Measurements from ENCODE around the gene PRTFDC1. TPM values are rescaled to one million over a fixed set of nuclear protein-coding genes. Genes with fewer than 3 reads are reported as not detected.

The PRTFDC1 gene
- total and polyA plus RNA-seq, 2 of the 8 experiments (the other 6 are each of a cell fraction or from before 2014, with no cell fraction given), result 5.9 to 6.6 TPM

GRCh38 chr10:24981161-24981710 is 28.8 kb upstream of the PRTFDC1 start:
- H3K36me3 ChIP-seq (ENCODE audit: control insufficient read depth in 2 of 4, insufficient read depth in 4 of 4, low read length in 3 of 4), result no peaks in the 10 kb centered on the region
- no peak overlapping the region for H4K8ac ChIP-seq (ENCODE audit: extremely low read depth, insufficient read depth, low read length)
- H3K4me2 ChIP-seq (ENCODE audit: insufficient read depth in 1 of 2, low read depth in 2 of 2, low read length in 2 of 2), result no peak overlapping the region
- no peak overlapping the region for H4K91ac ChIP-seq (replicated peaks; ENCODE audit: insufficient read length, low read length)
- no peak for FAIRE-seq
- H2AFZ ChIP-seq (ENCODE audit: low read length), result no peak overlapping the region
- H3K9ac ChIP-seq (replicated peaks in 1 of 4; ENCODE audit: extremely low read depth in 1 of 4, low read depth in 3 of 4, low read length in 3 of 4), result no peak overlapping the region
- no peaks in the 10 kb centered on the region for H3K27me3 ChIP-seq (replicated peaks in 1 of 4; ENCODE audit: control insufficient read depth in 3 of 4, extremely low read depth in 1 of 4, insufficient read depth in 3 of 4, low read length in 3 of 4)
- no peak overlapping the region for H2BK120ac ChIP-seq (replicated peaks; ENCODE audit: low read depth, low read length)
- CTCF ChIA-PET (ENCODE audit: partially characterized antibody), result interaction anchor here (1.4 to 1.7 kb wide), 2 partner anchors 9 to 364 kb away, joined by 4 read pairs; no protein-coding TSS in a partner anchor
- H3K23ac ChIP-seq (ENCODE audit: insufficient read length), result no peak overlapping the region
- no peak overlapping the region for H2AK5ac ChIP-seq (ENCODE audit: low read depth, low read length)
- no peaks in the 10 kb centered on the region for H3K79me2 ChIP-seq (ENCODE audit: control insufficient read depth in 1 of 2, insufficient read depth in 2 of 2, low read length in 2 of 2)
- no peaks in the 10 kb centered on the region for H3K4me1 ChIP-seq (replicated peaks in 1 of 4; ENCODE audit: control insufficient read depth in 3 of 4, insufficient read depth in 4 of 4, low read length in 3 of 4)
- no peak overlapping the region for H3K56ac ChIP-seq (replicated peaks; ENCODE audit: insufficient read length, low read depth, low read length)
- no peak overlapping the region for H3K27ac ChIP-seq (ENCODE audit: low read depth, low read length)
- H3K23me2 ChIP-seq (ENCODE audit: low read depth, low read length), result no peaks in the 10 kb centered on the region
- no peak overlapping the region for H2BK20ac ChIP-seq (ENCODE audit: low read length)
- WGBS, 2 experiments (ENCODE audit: extremely low coverage in 1 of 2, insufficient coverage in 1 of 2, insufficient read length in 1 of 2, insufficient replicate concordance in 2 of 2, low coverage in 1 of 2, low lambda C conversion rate in 2 of 2, missing lambda C conversion rate in 1 of 2), result 97% methylated on average over 5 of the region's 5 CpGs; no CpG with 5 or more reads in 1 of the 2 experiments
- no peak overlapping the region for H3K4ac ChIP-seq (replicated peaks; ENCODE audit: insufficient read length, low read depth, low read length)
- H3K14ac ChIP-seq (ENCODE audit: insufficient read length), result no peak overlapping the region
- no peak overlapping the region for H3K18ac ChIP-seq (ENCODE audit: extremely low read depth, low read length)
- H2BK12ac ChIP-seq (ENCODE audit: low read depth, low read length), result no peak overlapping the region
- no peaks in the 10 kb centered on the region for H3K9me3 ChIP-seq (ENCODE audit: insufficient read depth in 2 of 2, low read depth in 1 of 2, low read length in 1 of 2)
- H2BK5ac ChIP-seq (ENCODE audit: low read depth, low read length), result no peak overlapping the region
- H4K5ac ChIP-seq (ENCODE audit: insufficient read length, low read depth, low read length), result no peak overlapping the region
- POLR2A ChIA-PET (ENCODE audit: partially characterized antibody), result no interaction called here
- no peaks in the 10 kb centered on the region for H3K79me1 ChIP-seq (ENCODE audit: low read depth, low read length)
- H3K4me3 ChIP-seq (ENCODE audit: extremely low read depth in 1 of 4, insufficient read depth in 2 of 4, low read depth in 3 of 4, low read length in 4 of 4), result no peak overlapping the region
- no peak for DNase-seq (ENCODE audit: low read depth in 1 of 2, low spot score in 2 of 2)
- H4K20me1 ChIP-seq (replicated peaks in 1 of 2; ENCODE audit: control insufficient read depth in 1 of 2, insufficient read depth in 2 of 2, low read length in 2 of 2), result no peaks in the 10 kb centered on the region
- H2BK15ac ChIP-seq (ENCODE audit: low read length), result no peak overlapping the region
- TF ChIP-seq, protein P1, sequence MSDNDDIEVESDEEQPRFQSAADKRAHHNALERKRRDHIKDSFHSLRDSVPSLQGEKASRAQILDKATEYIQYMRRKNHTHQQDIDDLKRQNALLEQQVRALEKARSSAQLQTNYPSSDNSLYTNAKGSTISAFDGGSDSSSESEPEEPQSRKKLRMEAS (IDR thresholded peaks at IDR 0.05), result no peak
- TF ChIP-seq POLR2AphosphoS5 (IDR thresholded peaks at IDR 0.05; ENCODE audit: low read depth, low read length) (no peak), ZNF274 (IDR thresholded peaks at IDR 0.05; ENCODE audit: borderline replicate concordance, extremely low read depth, low read length) (no peak), TBP (IDR thresholded peaks at IDR 0.05; ENCODE audit: low read depth, low read length) (no peak), SIX5 (IDR thresholded peaks at IDR 0.05; ENCODE audit: low read depth, low read length) (no peak), SP4 (IDR thresholded peaks at IDR 0.05; ENCODE audit: low read length) (no peak), ATF3 (IDR thresholded peaks at IDR 0.05; ENCODE audit: insufficient read depth, low read depth, low read length) (no peak), BCL11A (IDR thresholded peaks at IDR 0.05; ENCODE audit: low read depth in 2 of 2, low read length in 2 of 2) (no peak), CEBPB (IDR thresholded peaks at IDR 0.05; ENCODE audit: low read depth, low read length) (no peak), USF2 (IDR thresholded peaks at IDR 0.05; ENCODE audit: low read length) (no peak), TCF12 (IDR thresholded peaks at IDR 0.05; ENCODE audit: low read depth, low read length) (no peak), HDAC2 (IDR thresholded peaks at IDR 0.05; ENCODE audit: borderline replicate concordance in 1 of 2, low read depth in 2 of 2, low read length in 2 of 2) (no peak), CBX8 (IDR thresholded peaks at IDR 0.05; ENCODE audit: borderline replicate concordance, low read depth, low read length) (no peak)

Measured in H1 (cell line).